GM23338 (cell line): Measurements from ENCODE around the gene P2RX4. TPM values are rescaled to one million over a fixed set of nuclear protein-coding genes. Genes with fewer than 3 reads are reported as not detected.

Experiments used
- ATAC-seq: fragments of 200-7000 bp; cut with Tn5 transposase; 3 replicates; pipeline ENCODE4 v1.9.1; 2020
- DNase-seq: peaks from one replicate; pipeline ENCODE4 v3.0.0-alpha.2; 2015; ENCODE audit warnings: low spot score
- H2AFZ ChIP-seq: fragments of 200-600 bp; sonication (generic); 2 replicates; pipeline ENCODE4 v1.8.0; 2016; ENCODE audit warnings: antibody characterized with exemption, mild to moderate bottlenecking, moderate library complexity
- H3F3A ChIP-seq: fragments of 200-600 bp; sonication (generic); replicated peaks from 2 replicates; pipeline ENCODE4 v1.8.0; 2017; ENCODE audit warnings: antibody characterized with exemption, mixed run types, low read depth
- H3K27ac ChIP-seq: fragments of 200-600 bp; sonication (generic); 2 replicates; pipeline ENCODE4 v1.6.1; 2016; ENCODE audit warnings: low read depth
- H3K27me3 ChIP-seq: fragments of 200-600 bp; sonication (generic); 2 replicates; pipeline ENCODE4 v1.8.0; 2016; ENCODE audit warnings: mild to moderate bottlenecking, mixed run types, moderate library complexity; ENCODE audit not compliant: insufficient read depth
- H3K36me3 ChIP-seq: fragments of 200-600 bp; sonication (generic); 2 replicates; pipeline ENCODE4 v1.8.0; 2016; ENCODE audit warnings: mild to moderate bottlenecking; ENCODE audit not compliant: insufficient read depth
- H3K4me1 ChIP-seq: fragments of 200-600 bp; sonication (generic); 2 replicates; pipeline ENCODE4 v1.8.0; 2016; ENCODE audit warnings: mild to moderate bottlenecking, moderate library complexity; ENCODE audit not compliant: insufficient read depth
- H3K4me2 ChIP-seq: fragments of 200-600 bp; sonication (generic); 2 replicates; pipeline ENCODE4 v1.7.1; 2017; ENCODE audit warnings: mixed run types
- H3K4me3 ChIP-seq: fragments of 200-600 bp; sonication (generic); 2 replicates; pipeline ENCODE4 v1.6.1; 2016; ENCODE audit warnings: mixed run types
- H3K79me2 ChIP-seq: fragments of 200-600 bp; sonication (generic); replicated peaks from 2 replicates; pipeline ENCODE4 v1.8.0; 2017; ENCODE audit warnings: mild to moderate bottlenecking; ENCODE audit not compliant: insufficient read depth
- H3K9me2 ChIP-seq: fragments of 200-600 bp; sonication (generic); 2 replicates; pipeline ENCODE4 v1.8.0; 2017; ENCODE audit not compliant: insufficient read depth
- H4K20me1 ChIP-seq: fragments of 200-600 bp; sonication (generic); replicated peaks from 2 replicates; pipeline ENCODE4 v1.8.0; 2017; ENCODE audit warnings: mild to moderate bottlenecking; ENCODE audit not compliant: insufficient read depth
- H3K27ac Mint-ChIP-seq: 2 replicates; pipeline ENCODE4 v1.8.0; 2020; ENCODE audit warnings: inconsistent platforms, mild to moderate bottlenecking, moderate library complexity, mixed read lengths
- H3K27me3 Mint-ChIP-seq: 3 replicates; pipeline ENCODE4 v1.8.0; 2022; ENCODE audit warnings: low read depth, mild to moderate bottlenecking, moderate library complexity, mixed read lengths, inconsistent platforms; ENCODE audit not compliant: insufficient read depth, poor library complexity
- H3K36me3 Mint-ChIP-seq: 3 replicates; pipeline ENCODE4 v1.8.0; 2021; ENCODE audit warnings: low read depth, mild to moderate bottlenecking, inconsistent platforms, moderate library complexity, mixed read lengths
- H3K4me1 Mint-ChIP-seq: 3 replicates; pipeline ENCODE4 v1.8.0; 2020; ENCODE audit warnings: mild to moderate bottlenecking, inconsistent platforms, mixed read lengths
- H3K4me3 Mint-ChIP-seq: 3 replicates; pipeline ENCODE4 v1.8.0; 2021; ENCODE audit warnings: moderate library complexity, mild to moderate bottlenecking, inconsistent platforms, mixed read lengths
- H3K9me3 Mint-ChIP-seq: 3 replicates; pipeline ENCODE4 v1.8.0; 2020; ENCODE audit warnings: moderate library complexity, mild to moderate bottlenecking, inconsistent platforms, mixed read lengths
- CREB1 ChIP-seq: fragments of 250-450 bp; sonication (Bioruptor Pico); IDR thresholded peaks from 2 replicates; pipeline ENCODE4 v1.5.0; 2020; ENCODE audit warnings: low read depth, mild to moderate bottlenecking, moderate library complexity
- ETS1 ChIP-seq: IDR thresholded peaks from 2 replicates; pipeline ENCODE4 v1.6.1; 2016; ENCODE audit warnings: antibody characterized with exemption
- JUNB ChIP-seq: IDR thresholded peaks from one replicate; pipeline ENCODE4 v1.6.1; 2016; ENCODE audit warnings: antibody characterized with exemption; ENCODE audit not compliant: unreplicated experiment
- NANOG ChIP-seq: IDR thresholded peaks from 2 replicates; pipeline ENCODE4 v1.6.1; 2016; ENCODE audit warnings: antibody characterized with exemption, borderline replicate concordance
- POLR2AphosphoS5 ChIP-seq: IDR thresholded peaks from 2 replicates; pipeline ENCODE4 v1.6.1; 2016; ENCODE audit warnings: antibody characterized with exemption, low read depth
- REST ChIP-seq: IDR thresholded peaks from one replicate; pipeline ENCODE4 v1.6.1; 2018; ENCODE audit warnings: antibody characterized with exemption; ENCODE audit not compliant: unreplicated experiment
- STAT1 ChIP-seq: IDR thresholded peaks from one replicate; pipeline ENCODE4 v1.6.1; 2016; ENCODE audit warnings: antibody characterized with exemption; ENCODE audit not compliant: unreplicated experiment
- ZNF114 ChIP-seq: fragments of 250-450 bp; sonication (Bioruptor Pico); IDR thresholded peaks from 2 replicates; pipeline ENCODE4 v1.5.0; 2020; ENCODE audit warnings: mild to moderate bottlenecking, moderate library complexity
- ZNF462 ChIP-seq: fragments of 250-450 bp; sonication (Bioruptor Pico); IDR thresholded peaks from 2 replicates; pipeline ENCODE4 v1.5.0; 2020; ENCODE audit warnings: mild to moderate bottlenecking, moderate library complexity
- polyA plus RNA-seq: library from polyadenylated mRNA; unstranded; fragments of >200 nt; fragmentation: Nextera tagmentation; extraction: Ambion mirVana; gene quantifications from 2 replicates; pipeline ENCODE4 v1.2.1, GENCODE V29; 2016
- total RNA-seq: library from RNA; depleted of rRNA; stranded (reverse); fragments of >200 nt; shearing (Covaris generic); gene quantifications from 2 replicates; pipeline ENCODE4 v1.2.3, GENCODE V29; 2014

The P2RX4 gene
- total and polyA plus RNA-seq, 2 experiments from 2014 or later = 5.6 to 18.9 TPM

GRCh38 chr12:121240062-121240420 is 30.1 kb downstream of the P2RX4 start:
- H3K27ac Mint-ChIP-seq = peak overlapping the region; percentile 40; the same call in 1 of the 2 replicates
- H3K4me2 ChIP-seq = 0 out of 2 replicates have a peak overlapping the region, but pooled peaks have one; percentile 26
- peaks cover 12% of the 10 kb centered on the region for H3K27me3 Mint-ChIP-seq
- H3F3A ChIP-seq = no peaks in the 10 kb centered on the region
- no peak overlapping the region for H3K4me3 Mint-ChIP-seq
- no peak overlapping the region; the same call in 1 of the 2 replicates for H3K27ac ChIP-seq
- H3K36me3 ChIP-seq = no peaks in the 10 kb centered on the region
- H3K27me3 ChIP-seq = no peaks in the 10 kb centered on the region
- H3K9me3 Mint-ChIP-seq = no peaks in the 10 kb centered on the region
- H3K4me1 Mint-ChIP-seq = peaks cover 41% of the 10 kb centered on the region
- H2AFZ ChIP-seq = no peak overlapping the region
- no peaks in the 10 kb centered on the region; the same call in 1 of the 2 replicates for H4K20me1 ChIP-seq
- peaks cover 17% of the 10 kb centered on the region for H3K36me3 Mint-ChIP-seq
- H3K79me2 ChIP-seq = no peaks in the 10 kb centered on the region
- ATAC-seq = no peak
- no peak overlapping the region for H3K4me3 ChIP-seq
- no peak for TF ChIP-seq NANOG
- no peak for TF ChIP-seq STAT1
- no peak for TF ChIP-seq REST
- TF ChIP-seq CREB1 (CRISPR knock-in tag) = no peak
- TF ChIP-seq JUNB = no peak
- no peak for TF ChIP-seq ZNF462
- TF ChIP-seq ETS1 = no peak
- no peak for TF ChIP-seq ZNF114 (CRISPR knock-in tag)
- no peak for TF ChIP-seq POLR2AphosphoS5
- H3K9me2 ChIP-seq = no peaks in the 10 kb centered on the region; the same call in 1 of the 2 replicates
- H3K4me1 ChIP-seq = peaks cover 17% of the 10 kb centered on the region; the same call in 1 of the 2 replicates
- no peak for DNase-seq
